Left kidney (tissue), 2 donors: ENCODE measurements around the gene COA1. TPM values are rescaled to one million over a fixed set of nuclear protein-coding genes. Genes with fewer than 3 reads are reported as not detected.

ENCODE experiments used
- DNase-seq: peaks from one replicate; pipeline ENCODE4 v3.0.0-alpha.2; 2013
- polyA plus RNA-seq: library from polyadenylated mRNA; unstranded; fragments of 120-200 nt; gene quantifications from one replicate; pipeline ENCODE4 v1.2.1, GENCODE V29; 2013; ENCODE audit not compliant: insufficient read length

The COA1 gene
- polyA plus RNA-seq, 1 donor = 90.6 TPM

DNA sequence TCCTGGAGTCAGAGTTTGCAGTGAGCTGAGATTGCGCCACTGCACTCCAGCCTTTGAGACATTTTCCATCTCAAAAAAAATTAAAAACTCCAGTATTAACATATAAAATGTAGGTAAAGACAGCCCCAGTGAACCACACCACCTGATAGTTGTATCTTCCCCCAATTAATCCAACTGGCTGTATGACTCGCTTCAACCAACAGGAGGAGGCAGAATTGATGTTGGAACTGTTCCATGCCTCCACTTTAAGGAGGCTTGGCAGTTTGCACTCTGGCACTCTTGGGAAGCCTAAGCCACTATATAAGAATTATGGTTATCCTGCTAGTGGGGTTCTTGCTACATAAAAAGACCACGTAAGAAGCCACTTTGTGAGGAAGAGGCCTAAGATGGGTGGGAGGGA, 73.7 kb downstream of the COA1 start:
- DNase-seq = no peak

DNA sequence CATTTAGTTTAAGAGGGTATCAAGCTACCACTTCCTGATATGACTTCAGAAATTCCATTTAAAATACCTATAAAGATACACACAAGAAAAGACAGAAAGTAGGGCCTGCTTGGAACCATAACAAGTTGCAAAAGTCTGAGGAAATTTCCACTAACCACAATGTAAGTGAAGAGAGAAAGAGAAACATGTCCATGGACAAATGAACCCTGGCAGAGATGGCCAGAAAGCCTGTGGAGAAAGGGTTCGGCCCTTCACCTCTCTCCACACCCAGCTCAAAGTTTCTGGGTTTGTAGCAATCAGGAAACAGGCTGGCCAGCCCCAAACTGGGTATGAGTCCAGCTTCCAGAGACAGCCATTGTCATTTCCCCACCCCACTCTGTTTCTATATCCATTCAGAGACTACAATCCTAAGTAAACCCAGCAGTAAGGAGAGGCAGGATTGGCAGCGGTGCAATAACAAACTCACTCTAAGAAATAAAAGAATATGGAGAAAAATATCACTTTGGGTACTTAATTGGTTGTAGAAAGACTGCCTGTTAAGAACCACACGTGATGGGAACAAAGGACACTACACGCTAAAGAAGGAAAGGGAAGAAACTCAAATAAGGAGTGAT, 75.3 kb downstream of the COA1 start:
- no peak for DNase-seq

DNA sequence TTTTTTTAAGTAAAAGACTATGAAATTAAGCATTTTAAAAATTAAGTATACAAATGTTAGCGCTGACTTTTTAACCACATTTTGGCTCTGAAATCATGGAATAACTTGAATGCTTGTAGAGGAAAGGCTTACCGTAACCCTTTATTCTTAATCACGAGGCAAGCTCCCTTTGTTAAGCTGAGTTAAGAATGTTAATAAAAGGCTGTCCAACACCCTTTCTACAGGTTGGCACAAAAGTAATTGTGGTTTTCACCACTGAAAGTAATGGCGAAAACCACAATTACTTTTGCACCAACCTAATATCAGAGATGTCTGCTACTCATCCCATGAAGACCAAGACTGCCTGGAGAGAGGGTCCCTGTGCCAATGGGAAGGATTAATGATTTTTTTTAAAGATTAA, 75.9 kb downstream of the COA1 start:
- DNase-seq = no peak

DNA sequence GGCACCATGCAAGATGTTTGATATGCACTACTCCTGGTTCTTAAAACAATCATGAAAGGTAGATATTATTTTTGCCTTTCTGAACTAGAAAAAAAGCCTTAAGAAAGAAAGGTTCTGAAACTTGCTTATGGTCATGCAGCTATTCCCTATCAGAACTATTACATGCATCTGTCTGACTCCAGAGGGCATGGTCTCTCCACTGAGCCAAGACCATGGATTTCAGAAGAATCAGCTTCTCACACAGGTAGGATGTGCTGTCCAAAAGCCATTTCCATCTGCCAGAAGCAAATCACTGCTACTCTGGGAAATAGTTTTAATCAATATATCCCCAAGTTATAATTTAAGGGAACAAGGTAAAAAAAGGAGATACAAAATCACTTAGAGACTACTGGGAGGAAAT, 77.0 kb downstream of the COA1 start:
- DNase-seq = no peak

DNA sequence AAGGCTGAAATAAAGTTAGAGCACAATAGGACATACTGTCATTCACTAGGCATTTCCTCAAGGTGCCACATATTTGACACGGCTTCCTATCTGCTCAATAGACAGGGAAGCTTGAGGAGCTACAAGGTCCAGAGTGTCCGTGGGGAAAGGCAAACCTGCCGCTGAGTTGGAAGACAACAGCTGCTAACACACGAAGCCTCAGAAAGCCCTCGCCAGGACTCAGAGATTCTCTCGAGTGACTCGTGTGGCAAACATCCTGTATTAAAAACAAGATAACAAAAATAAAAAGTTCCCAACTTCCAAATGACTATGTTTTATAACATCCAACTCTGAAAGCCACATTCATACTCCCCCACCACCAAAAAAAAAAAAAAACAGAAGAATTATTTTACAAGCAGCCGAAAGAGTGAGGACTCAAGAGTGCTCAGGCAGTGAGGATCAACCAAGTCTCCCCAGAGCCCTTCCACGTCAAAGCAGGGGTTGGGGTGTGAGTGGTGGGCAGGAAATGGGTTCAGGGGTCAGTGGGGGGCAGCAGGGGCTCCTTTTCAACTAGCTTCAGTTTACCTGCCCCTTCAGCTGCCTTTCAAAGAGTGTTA, 78.8 kb downstream of the COA1 start:
- DNase-seq = no peak

DNA sequence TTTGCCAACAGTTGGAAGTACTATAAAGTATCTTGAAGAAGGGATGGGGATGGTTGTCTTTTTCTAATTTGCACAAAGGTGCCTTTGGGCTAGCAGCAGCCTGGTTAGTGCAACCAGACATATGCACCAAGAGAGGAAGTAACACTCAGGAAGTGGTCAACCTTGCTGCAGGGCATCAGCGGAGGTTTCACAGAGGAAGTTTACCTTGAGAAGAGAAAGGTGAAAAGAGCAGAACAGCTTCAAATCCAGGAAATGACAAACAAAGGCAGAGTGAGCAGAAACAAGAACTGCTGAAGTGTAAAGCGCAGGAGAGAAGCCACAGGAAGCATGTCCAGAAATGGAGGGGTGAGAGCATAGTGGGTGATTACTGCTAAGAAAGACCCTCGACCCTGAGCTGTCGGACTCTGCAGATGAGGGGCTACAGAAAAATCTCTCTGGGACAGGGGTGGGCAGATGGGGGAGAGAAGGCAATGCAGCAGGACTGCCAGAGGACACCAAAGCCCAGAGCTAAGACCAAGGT, 79.5 kb downstream of the COA1 start:
- no peak for DNase-seq

DNA sequence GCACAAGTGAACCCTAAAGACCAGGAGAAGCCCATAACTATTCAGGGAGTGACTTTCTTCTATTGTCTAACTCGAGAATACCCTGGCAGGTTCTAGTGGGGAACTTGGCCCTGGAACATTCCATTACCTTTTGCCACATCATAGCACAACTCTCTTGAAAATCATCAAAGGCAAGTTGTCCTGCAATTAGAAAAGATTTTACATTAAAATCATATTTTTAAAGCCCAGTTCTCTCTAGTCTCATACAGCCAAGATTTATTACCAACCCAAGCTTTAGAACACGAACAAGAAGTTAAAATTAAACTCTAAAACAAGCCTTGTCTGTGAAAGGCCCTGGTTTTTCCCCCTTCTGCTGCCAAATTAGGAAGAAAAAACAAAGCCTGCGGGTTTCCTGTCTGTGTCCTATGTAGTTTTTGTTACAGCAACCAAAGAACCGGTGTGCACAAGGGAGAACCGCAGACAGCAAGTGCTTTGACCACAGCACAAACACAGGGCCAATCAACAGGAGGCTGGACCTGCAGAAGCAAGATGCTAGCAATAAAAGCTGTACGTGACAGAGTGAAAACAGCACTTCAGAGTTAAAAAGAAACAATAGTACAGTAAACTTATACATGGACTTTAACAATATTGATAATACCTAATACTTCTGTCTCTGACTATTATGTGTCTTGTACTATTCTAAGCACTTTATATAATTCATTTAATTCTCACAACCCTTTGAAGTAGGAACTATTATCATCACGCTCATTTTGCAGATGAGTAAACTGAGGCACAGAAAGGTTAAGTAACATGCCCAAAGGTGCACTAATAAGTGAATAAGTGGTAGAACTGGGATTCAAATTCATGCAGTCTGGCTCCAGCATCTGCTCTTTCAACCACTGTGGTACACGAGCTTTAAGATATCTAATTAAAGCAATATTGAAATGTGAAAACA, 80.6 kb downstream of the COA1 start:
- no peak for DNase-seq

DNA sequence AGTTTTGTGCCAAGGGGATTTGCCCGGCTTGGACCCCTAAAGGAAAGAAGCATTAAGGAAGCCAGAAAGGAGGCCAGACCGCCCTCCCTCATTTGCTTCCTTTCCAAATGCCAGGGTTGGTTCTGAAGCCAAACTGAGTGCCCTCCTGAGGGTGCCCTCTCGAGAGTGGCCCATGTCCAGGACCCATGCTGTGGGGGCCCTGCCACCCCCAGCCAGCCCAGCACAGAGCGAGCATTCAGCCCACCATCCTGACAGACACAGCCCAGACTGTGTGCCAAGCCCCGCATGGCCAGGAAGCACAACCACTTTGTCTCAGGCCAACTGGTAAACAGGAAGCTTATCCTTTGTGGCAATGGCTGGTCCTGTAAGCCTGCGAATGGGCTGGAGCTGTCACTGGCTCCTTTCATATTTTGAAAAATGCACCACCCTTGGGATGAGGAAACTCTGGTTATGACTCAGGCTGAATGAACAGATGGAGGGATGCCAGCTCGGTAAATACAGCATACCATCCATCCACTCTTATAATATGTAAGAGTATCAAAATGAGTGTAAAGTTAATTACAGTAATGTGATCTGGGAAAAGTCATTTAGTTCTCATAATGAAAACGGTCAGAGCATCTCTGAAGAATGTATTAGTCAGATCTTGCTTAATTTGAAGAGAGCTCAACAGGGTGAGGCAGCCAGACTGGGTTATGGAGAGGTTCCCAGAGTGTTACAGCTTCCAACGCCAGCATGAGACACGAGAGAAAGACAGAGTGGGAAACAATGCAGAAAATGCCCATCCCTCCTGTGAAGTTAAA, 81.5 kb downstream of the COA1 start:
- DNase-seq = no peak

DNA sequence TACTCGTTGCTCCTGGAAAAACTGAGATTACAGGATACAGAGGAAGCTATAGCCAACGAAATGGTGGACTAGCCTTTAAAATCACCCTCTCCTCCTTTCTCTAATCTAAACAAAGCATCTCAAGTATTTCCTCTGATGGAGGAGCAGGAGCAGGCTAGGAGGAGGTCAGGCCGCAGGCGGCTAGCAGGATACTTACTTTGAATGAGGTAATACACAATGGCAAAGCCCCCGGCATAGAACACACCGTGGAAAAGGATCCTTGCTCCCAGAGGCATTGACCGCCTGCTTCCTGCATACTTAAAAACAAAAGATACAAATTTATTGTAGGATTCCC, 82.0 kb downstream of the COA1 start:
- DNase-seq = no peak

DNA sequence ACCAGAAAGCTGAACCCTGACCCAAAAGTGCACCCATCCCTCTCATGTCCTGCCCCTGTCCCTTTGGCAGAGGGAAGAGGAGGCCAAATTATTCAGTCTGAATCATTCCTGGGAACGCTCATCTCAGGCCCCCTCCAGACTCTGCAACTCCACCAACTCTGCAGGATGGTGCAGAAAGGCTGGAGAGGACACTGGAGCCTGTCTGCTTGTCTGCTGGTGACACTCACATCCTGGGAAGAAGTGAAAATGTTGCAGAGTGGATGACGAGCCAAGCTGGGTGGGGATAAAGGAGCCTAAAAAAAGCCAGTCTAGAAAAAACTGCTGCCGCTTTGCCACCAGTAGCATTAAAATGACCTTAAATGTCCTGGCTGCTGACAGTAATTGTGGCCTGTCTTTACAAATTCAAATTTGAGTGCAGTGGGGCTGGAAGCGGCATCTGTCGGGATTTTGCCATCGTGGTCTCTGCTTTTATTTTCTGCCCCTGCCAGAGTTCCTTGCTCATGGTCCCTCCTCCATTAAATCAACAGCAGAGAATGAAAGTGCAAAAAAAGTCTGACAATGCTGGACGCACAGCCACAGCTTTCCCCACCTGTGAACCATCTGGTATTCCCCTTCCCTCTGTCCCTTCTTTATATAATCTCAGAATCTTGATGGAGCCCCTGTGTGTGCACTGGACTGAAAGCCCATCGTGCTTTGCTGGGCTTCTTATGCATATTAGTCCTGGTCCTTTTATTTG, 82.6 kb downstream of the COA1 start:
- no peak for DNase-seq

DNA sequence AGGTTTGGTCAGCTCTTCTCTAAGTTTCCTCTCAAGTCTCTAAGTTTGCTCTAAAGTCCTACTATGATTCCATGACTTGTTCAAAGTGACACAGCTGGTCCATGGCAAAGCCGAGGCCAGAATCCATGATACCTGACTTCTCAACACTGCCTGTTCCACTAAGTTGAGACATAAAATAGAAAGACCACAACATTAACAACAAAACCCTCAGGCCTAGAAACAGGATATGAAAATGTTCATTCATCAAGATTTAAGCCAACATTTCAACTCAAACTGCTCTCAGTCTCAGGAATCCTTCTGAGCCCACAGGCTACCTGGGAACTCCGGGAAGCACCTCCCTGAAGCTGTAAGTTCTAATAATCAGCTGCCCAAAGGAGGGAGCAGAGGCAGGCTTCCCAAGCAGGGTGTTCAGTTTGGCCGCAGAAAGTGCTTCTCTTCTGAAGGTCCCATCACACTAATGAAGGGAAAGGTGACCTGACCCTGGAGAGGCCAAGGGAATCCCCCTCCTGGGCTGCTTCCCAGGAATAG, 83.6 kb downstream of the COA1 start:
- no peak for DNase-seq

DNA sequence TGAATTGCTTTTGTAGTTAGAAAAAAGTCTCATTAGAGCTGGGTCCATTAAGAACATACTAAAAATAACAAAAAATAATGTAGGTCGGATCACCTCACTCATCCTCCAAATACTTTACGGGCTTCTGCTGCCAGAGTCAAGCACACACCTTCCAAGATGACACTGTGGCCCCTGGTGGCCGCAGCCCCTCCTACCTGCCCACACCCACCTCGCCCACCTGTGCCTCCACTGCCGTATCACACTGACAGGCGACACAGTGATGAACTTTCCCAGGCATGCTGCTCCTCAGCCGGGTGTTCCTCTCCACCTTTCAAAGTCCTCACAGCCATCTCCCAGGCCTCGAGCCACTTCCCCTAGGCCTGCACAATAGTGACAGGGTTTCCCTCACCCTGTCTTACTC, 85.5 kb downstream of the COA1 start:
- DNase-seq = no peak

DNA sequence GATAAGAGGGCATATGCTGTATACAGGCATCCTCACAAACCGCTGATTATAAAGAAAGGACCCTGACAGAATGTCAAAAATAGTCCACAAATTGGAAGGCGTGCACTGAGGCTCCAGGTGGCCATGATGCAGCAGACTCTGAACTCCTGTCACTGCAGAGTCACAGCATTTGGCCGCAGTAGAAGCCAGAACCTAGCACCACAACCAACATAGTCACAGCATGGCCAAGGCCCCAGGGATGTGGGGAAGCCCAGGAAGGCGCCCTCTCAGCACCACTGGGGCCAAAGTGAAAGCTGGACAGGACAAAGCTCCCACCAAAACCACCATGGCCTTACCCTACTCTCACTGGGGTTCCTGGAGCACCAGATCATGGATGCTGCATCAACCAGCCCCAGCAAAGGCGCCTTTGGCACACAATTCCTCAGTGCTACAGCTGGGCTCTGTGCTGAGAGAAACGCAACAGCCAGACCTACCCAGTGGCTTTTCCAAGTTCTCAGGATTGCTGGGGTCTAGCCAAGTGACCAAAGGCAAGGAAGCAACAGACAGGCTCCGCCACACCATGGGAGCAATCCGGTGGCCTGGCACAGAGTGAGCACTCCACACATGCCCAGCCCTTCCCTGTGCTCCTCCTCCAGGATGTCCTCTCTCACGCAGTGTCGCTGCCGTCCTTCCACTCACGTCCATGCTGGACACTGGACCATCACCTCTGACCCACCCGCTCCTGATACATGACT, 86.3 kb downstream of the COA1 start:
- no peak for DNase-seq

DNA sequence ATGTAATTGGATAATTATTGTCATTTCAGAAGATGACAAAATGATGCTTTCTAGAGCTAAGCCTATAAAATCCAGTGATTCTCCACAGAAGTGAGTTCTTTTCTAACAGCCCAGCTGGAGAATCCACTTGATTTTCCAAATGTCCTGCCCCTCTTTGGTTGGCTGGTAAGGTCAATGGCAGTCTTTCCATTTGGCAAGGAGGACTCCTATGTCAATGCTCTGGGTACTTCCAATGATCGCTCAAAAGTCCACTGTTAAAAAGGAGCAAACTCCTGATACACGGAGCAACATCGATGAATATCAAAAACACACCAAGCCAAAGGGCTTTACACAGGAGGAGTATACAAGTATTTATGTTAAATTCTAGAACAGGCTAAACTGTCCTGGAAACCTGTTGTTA, 88.6 kb downstream of the COA1 start:
- no peak for DNase-seq

DNA sequence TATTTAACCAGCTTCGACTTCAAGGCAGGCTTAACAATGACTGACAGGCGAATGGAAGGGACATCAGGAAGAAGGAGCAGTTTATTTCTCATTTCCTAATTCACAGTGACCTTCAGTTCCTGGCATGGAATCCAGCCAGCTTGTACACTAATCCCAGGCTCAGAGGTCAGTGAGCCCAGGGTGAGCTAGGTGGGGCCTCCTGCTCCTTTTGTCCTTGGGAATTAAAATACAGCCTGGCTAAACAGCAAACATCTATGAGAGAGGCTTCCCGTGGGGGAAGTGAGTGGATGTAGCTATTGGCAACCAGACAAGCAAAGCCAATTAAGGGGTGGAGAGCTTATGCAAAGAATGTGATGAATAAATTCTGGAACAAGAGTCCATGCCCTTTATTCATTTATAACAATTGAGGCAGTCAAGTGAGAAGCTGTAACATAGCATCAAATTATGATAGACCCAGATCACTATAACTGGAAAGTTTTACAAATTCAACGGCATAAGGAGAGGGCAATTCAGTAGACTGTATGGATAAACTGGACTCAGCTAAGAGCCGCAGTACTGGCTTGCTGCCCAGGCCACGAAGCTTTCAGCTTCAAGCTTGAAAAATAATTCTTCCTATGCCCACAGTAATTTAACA, 89.3 kb downstream of the COA1 start:
- DNase-seq = peak; percentile 43

DNA sequence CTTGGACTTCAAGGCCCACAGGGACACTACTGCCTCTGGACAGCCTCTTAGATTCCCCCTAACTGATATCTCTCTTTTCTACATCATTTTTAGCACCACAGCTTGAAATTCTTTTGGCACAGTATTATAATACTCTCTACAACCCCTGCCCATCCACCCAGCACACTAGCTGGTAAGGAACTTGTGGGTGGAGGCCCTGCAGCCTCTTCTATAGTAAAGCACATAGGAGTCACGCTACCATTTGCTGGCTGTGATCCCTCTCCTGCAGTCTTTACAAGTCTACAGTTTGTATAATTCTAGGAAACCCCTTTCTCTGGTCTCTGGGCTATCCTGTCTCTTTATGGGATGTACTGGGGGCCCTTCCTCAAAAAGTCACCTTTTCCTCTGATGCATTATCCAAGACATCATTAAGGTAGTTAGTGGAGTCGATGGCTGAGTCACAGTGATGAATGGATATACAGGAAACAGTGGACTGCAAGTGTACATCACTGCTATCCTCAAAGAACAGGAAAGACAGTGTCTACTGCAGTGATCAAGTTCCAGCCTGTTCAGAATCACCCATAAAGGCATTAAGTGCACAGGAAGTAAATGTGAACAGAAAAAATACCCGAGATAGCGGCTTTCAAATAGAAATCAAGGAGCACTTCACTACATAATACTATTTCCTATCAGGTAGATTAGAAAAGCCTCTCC, 92.1 kb downstream of the COA1 start:
- no peak for DNase-seq

DNA sequence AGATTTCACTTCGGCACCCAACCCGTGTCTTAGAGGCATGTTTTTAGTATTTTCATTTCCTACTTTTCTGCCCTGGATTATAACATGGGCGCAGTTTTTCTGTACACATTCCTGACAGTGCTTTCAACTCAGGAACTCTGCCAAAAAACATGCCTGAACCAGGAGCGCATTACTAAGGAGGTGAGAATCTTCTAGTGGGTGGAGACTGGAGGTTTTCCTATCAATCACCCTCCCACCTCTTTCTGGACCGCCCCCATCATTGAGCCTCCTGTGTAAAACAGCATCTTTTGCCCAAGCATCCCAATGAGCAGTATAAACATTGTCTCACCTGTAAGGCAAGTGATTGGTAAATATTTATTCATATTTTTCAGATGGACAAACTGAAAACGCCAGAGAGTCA, 93.2 kb downstream of the COA1 start:
- DNase-seq = no peak

DNA sequence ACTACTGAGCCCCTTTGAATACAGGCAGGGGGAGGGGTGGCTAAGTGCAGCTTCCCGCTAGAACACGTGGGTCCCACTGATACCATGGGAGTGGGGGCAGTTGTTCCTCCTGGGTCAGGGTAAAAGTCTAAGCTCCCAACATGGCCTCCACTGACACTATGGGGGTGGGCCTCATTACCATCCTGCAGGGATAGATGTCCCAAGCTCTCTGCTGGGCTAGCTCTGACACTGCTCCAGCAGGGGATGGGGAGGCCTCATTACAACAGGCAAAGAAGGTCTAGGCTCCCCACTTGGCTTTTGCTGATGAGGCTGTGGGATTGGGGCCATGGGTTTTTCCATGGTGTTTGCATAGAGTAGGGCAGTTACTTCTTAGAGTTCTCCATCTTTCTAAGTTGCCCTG, 94.9 kb downstream of the COA1 start:
- no peak for DNase-seq

DNA sequence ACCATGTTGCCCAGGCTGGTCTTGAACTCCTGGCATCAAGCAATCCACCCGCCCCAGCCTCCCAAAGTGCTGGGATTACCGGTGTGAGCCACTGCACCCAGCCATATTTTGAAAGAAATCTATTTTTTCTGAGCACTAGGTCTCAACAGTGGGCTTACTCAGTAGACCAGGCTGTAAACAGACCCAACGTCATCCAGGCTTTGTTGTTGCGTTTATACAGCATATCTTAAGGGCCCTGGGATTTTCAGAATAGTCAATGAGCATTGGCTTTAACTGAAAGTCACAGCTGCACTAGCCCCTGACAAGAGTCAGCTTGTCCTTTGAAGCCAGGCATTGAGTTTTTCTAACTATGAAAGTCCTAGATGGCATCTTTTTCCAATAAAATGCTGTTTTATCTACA, 96.6 kb downstream of the COA1 start:
- DNase-seq = no peak

DNA sequence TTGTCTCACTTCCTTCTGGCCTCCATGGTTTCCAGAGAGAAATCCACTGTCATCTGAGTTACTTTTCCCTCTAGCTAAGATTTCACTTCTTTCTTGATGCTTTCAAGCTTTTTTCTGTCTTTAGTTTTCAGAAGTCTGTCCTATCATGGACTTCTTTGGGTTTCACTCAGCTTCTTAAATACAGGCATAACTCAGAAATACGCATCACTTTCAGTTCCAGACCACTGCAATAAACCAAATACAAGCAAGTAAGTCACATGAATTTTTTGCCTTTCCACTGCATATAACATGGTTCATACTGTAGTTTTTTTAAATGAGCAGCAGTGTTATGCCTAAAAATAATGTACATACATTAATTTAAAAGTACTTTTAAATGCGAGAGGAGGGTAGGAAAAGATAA, 97.8 kb downstream of the COA1 start:
- DNase-seq = no peak
